ENCODE results near the gene CHRNA9. TPM values are rescaled to one million over a fixed set of nuclear protein-coding genes. Genes with fewer than 3 reads are reported as not detected.

CHRNA9 gene
- polyA plus RNA-seq, 1 of the 3 experiments (the other 2 are of a cell fraction): 0.05 TPM

DNA sequence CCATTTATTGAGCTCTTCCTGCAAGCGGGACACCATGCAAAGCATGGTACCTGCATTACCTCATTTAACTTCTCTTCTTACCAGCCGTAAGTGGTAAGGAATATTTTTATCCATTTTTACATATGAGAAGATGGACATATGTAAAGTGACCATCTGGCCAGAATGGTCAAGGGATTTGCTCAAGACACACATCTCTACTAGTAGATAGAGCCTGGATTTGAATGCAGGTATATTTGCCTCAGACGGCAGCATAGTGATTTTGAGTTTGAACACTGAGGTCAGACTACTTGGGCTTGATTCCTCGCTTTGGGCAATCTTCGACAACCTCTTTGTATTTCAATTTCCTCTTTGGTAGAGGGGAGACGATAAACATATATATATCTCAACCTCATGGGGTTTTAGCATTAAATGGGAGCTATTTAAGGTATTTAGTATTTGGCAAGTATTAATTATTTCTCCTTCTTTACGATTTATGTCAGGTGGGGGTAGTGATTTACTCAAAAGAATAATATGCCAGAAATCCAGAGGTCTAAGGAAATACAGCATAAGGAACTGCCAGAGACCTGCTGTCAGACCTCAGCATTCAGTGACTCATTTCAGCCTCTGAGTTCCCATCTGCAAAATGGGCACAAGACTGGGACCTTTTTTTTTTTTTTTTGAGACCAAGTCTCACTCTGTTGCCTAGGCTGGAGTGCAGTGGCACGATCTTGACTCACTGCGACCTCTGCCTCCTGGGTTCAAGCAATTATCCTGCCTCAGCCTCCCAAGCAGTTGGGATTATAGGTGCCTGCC, 34.6 kb upstream of the CHRNA9 start:
- no peak for DNase-seq
- Histone ChIP-seq H3K27me3 (ENCODE audit: insufficient read depth) (no peaks in the 10 kb centered on the region), H3K9me3 (no peaks in the 10 kb centered on the region), H4K20me1 (ENCODE audit: insufficient read depth) (no peaks in the 10 kb centered on the region), H3K4me3 (ENCODE audit: low read depth in 2 of 2, low read length in 1 of 2) (no peak overlapping the region), H3K36me3 (replicated peaks in 1 of 2; ENCODE audit: control insufficient read depth in 1 of 2, insufficient read depth in 2 of 2, low read length in 1 of 2) (no peaks in the 10 kb centered on the region), H3K4me1 (ENCODE audit: control insufficient read depth in 1 of 2, insufficient read depth in 2 of 2, low read depth in 1 of 2, low read length in 1 of 2) (no peaks in the 10 kb centered on the region), H3F3A (replicated peaks; ENCODE audit: insufficient read depth) (no peaks in the 10 kb centered on the region), H3K4me2 (no peak overlapping the region), H3K27ac (ENCODE audit: low read depth in 2 of 2, low read length in 1 of 2) (no peak overlapping the region), H3K9me2 (no peaks in the 10 kb centered on the region), H3K79me2 (ENCODE audit: insufficient read depth) (no peaks in the 10 kb centered on the region), H3K9ac (no peak overlapping the region), H2AFZ (ENCODE audit: low read depth) (no peak overlapping the region)
- ChIA-PET CTCF (interaction anchor here (1.1 to 2.4 kb wide), 2 partner anchors 9 to 16 kb away, joined by 3 to 10 read pairs; no protein-coding TSS in a partner anchor), POLR2A (no interaction called here)
- 90% methylated on average over 9 of the region's 9 CpGs for WGBS (ENCODE audit: low lambda C conversion rate)
- no peak for TF ChIP-seq YY1 (IDR thresholded peaks at IDR 0.05; ENCODE audit: low read depth)
- no peak for TF ChIP-seq FOXM1 (IDR thresholded peaks at IDR 0.05; ENCODE audit: low read depth)
- no peak for TF ChIP-seq JUND (IDR thresholded peaks at IDR 0.05)
- TF ChIP-seq, protein P1, sequence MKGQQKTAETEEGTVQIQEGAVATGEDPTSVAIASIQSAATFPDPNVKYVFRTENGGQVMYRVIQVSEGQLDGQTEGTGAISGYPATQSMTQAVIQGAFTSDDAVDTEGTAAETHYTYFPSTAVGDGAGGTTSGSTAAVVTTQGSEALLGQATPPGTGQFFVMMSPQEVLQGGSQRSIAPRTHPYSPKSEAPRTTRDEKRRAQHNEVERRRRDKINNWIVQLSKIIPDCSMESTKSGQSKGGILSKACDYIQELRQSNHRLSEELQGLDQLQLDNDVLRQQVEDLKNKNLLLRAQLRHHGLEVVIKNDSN (IDR thresholded peaks at IDR 0.05; ENCODE audit: borderline replicate concordance, low read depth): no peak
- TF ChIP-seq, protein P2, sequence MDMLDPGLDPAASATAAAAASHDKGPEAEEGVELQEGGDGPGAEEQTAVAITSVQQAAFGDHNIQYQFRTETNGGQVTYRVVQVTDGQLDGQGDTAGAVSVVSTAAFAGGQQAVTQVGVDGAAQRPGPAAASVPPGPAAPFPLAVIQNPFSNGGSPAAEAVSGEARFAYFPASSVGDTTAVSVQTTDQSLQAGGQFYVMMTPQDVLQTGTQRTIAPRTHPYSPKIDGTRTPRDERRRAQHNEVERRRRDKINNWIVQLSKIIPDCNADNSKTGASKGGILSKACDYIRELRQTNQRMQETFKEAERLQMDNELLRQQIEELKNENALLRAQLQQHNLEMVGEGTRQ (IDR thresholded peaks at IDR 0.05; ENCODE audit: borderline replicate concordance, low read depth, low read length): no peak
- TF ChIP-seq, protein P3, sequence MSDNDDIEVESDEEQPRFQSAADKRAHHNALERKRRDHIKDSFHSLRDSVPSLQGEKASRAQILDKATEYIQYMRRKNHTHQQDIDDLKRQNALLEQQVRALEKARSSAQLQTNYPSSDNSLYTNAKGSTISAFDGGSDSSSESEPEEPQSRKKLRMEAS (IDR thresholded peaks at IDR 0.05; ENCODE audit: low read depth): no peak
- TF ChIP-seq EP300 (IDR thresholded peaks at IDR 0.05; ENCODE audit: borderline replicate concordance in 1 of 2, low read depth in 1 of 2, low read length in 1 of 2): no peak
- TF ChIP-seq TEAD4 (IDR thresholded peaks at IDR 0.05; ENCODE audit: borderline replicate concordance, insufficient read depth): no peak
- no peak for TF ChIP-seq TCF12 (IDR thresholded peaks at IDR 0.05)
- TF ChIP-seq, protein P4, sequence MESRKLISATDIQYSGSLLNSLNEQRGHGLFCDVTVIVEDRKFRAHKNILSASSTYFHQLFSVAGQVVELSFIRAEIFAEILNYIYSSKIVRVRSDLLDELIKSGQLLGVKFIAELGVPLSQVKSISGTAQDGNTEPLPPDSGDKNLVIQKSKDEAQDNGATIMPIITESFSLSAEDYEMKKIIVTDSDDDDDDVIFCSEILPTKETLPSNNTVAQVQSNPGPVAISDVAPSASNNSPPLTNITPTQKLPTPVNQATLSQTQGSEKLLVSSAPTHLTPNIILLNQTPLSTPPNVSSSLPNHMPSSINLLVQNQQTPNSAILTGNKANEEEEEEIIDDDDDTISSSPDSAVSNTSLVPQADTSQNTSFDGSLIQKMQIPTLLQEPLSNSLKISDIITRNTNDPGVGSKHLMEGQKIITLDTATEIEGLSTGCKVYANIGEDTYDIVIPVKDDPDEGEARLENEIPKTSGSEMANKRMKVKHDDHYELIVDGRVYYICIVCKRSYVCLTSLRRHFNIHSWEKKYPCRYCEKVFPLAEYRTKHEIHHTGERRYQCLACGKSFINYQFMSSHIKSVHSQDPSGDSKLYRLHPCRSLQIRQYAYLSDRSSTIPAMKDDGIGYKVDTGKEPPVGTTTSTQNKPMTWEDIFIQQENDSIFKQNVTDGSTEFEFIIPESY (IDR thresholded peaks at IDR 0.05; ENCODE audit: borderline replicate concordance, low read depth): no peak

DNA sequence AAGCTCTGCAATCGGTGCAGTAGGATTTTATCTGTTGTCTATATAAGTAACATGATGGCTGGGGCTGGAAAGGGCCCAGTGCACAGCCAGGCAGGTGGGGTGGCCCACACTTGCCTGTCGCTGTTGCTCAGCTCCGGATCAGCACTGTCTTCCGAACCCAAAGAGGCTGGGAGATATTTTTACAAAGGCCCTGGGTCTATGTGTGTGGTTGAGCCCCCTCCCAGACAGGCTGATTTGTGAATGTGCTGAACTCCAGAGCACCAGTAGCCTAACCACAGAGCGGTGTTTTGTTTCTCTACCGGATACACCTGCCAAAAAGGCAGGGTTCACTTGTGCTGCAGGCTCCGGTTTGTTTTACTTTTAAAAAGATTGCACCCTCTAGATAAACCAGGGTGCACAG, 33.5 kb upstream of the CHRNA9 start:
- no peak overlapping the region for H3K4me2 ChIP-seq
- no peaks in the 10 kb centered on the region for H4K20me1 ChIP-seq (ENCODE audit: insufficient read depth)
- no peaks in the 10 kb centered on the region for H3K79me2 ChIP-seq (ENCODE audit: insufficient read depth)
- no peaks in the 10 kb centered on the region for H3F3A ChIP-seq (replicated peaks; ENCODE audit: insufficient read depth)
- H3K4me3 ChIP-seq (ENCODE audit: low read depth in 2 of 2, low read length in 1 of 2): no peak overlapping the region
- no peak overlapping the region for H3K27ac ChIP-seq (ENCODE audit: low read depth in 2 of 2, low read length in 1 of 2)
- H3K27me3 ChIP-seq (ENCODE audit: insufficient read depth): no peaks in the 10 kb centered on the region
- ChIA-PET CTCF (no interaction called here), POLR2A (no interaction called here)
- no peaks in the 10 kb centered on the region for H3K36me3 ChIP-seq (replicated peaks in 1 of 2; ENCODE audit: control insufficient read depth in 1 of 2, insufficient read depth in 2 of 2, low read length in 1 of 2)
- H3K4me1 ChIP-seq (ENCODE audit: control insufficient read depth in 1 of 2, insufficient read depth in 2 of 2, low read depth in 1 of 2, low read length in 1 of 2): no peaks in the 10 kb centered on the region; a peak in 1 of 4 replicates
- DNase-seq: no peak
- no peaks in the 10 kb centered on the region for H3K9me2 ChIP-seq
- no peaks in the 10 kb centered on the region for H3K9me3 ChIP-seq
- no peak for TF ChIP-seq NRF1 (IDR thresholded peaks at IDR 0.05; ENCODE audit: low read depth, low read length)
- 81% methylated on average over 6 of the region's 7 CpGs for WGBS (ENCODE audit: low lambda C conversion rate)
- no peak overlapping the region for H3K9ac ChIP-seq
- no peak overlapping the region for H2AFZ ChIP-seq (ENCODE audit: low read depth)
